Muscle layer of duodenum (tissue), 2 donors: Measurements from ENCODE around the gene ASXL2.
A peak's percentile ranks its signal among the peaks of the same experiment; 100 is the strongest.

Experiments
- H3K27ac ChIP-seq: one replicate; pipeline ENCODE4 v1.7.0; 2013; ENCODE audit warnings: mild to moderate bottlenecking, low read length
- H3K27me3 ChIP-seq: one replicate; pipeline ENCODE4 v1.7.0; 2013; ENCODE audit warnings: low read depth, mild to moderate bottlenecking, control low read depth, low read length
- H3K36me3 ChIP-seq, 2 donors: one replicate each; pipeline ENCODE4 v1.7.0; 2013; ENCODE audit warnings: low read length in 2 of 2, control low read depth in 1 of 2, mild to moderate bottlenecking in 1 of 2; ENCODE audit not compliant: insufficient read depth in 2 of 2, control insufficient read depth in 1 of 2
- H3K4me1 ChIP-seq, 2 donors: one replicate each; pipeline ENCODE4 v1.7.0; 2013; ENCODE audit warnings: low read length in 2 of 2, mild to moderate bottlenecking in 2 of 2, control low read depth in 1 of 2, moderate library complexity in 1 of 2; ENCODE audit not compliant: insufficient read depth in 2 of 2, control insufficient read depth in 1 of 2
- H3K4me3 ChIP-seq, 2 donors: one replicate each; pipeline ENCODE4 v1.7.0; 2013; ENCODE audit warnings: low read length in 2 of 2, low read depth in 1 of 2, mild to moderate bottlenecking in 1 of 2
- H3K9me3 ChIP-seq, 2 donors: one replicate each; pipeline ENCODE4 v1.7.0; 2013; ENCODE audit warnings: low read length in 2 of 2, control low read depth in 1 of 2, mild to moderate bottlenecking in 1 of 2; ENCODE audit not compliant: control insufficient read depth in 1 of 2
- donor health status: healthy.

Gene ASXL2

GRCh38 chr2:25887624-25888242, 9.4 kb upstream of the ASXL2 start:
- no peaks in the 10 kb centered on the region for H3K9me3 ChIP-seq
- H3K27ac ChIP-seq = no peak overlapping the region
- H3K36me3 ChIP-seq = no peaks in the 10 kb centered on the region
- H3K4me1 ChIP-seq = no peaks in the 10 kb centered on the region
- no peak overlapping the region for H3K4me3 ChIP-seq
- no peaks in the 10 kb centered on the region for H3K27me3 ChIP-seq

GRCh38 chr2:25885933-25886332, 7.6 kb upstream of the ASXL2 start:
- Histone ChIP-seq H3K36me3 (no peaks in the 10 kb centered on the region), H3K27me3 (no peaks in the 10 kb centered on the region), H3K4me1 (no peaks in the 10 kb centered on the region), H3K27ac (no peak overlapping the region), H3K4me3 (no peak overlapping the region), H3K9me3 (no peaks in the 10 kb centered on the region)

GRCh38 chr2:25881764-25882163, 3.5 kb upstream of the ASXL2 start:
- H3K36me3 ChIP-seq = no peaks in the 10 kb centered on the region
- H3K9me3 ChIP-seq = no peaks in the 10 kb centered on the region
- H3K4me3 ChIP-seq = no peak overlapping the region

GRCh38 chr2:25879133-25879730, 945 bp upstream of the ASXL2 start:
- Histone ChIP-seq H3K4me3 (peak overlapping the region; percentile 83 to 99), H3K27me3 (no peaks in the 10 kb centered on the region), H3K27ac (peak overlapping the region; percentile 92)

More at GRCh38 chr2:25881764-25882163, 3.5 kb upstream of the ASXL2 start:
- H3K27ac ChIP-seq = no peak overlapping the region
- H3K27me3 ChIP-seq = no peaks in the 10 kb centered on the region
- H3K4me1 ChIP-seq = peaks cover 5 to 7% of the 10 kb centered on the region in 2 donors

GRCh38 chr2:25877431-25878360, 591 bp downstream of the ASXL2 start:
- Histone ChIP-seq H3K27ac (peak overlapping the region; percentile 88), H3K36me3 (no peaks in the 10 kb centered on the region)

More at GRCh38 chr2:25879133-25879730, 945 bp upstream of the ASXL2 start:
- Histone ChIP-seq H3K4me1 (peaks cover 12 to 17% of the 10 kb centered on the region in 2 donors), H3K36me3 (no peaks in the 10 kb centered on the region), H3K9me3 (no peaks in the 10 kb centered on the region)

DNA sequence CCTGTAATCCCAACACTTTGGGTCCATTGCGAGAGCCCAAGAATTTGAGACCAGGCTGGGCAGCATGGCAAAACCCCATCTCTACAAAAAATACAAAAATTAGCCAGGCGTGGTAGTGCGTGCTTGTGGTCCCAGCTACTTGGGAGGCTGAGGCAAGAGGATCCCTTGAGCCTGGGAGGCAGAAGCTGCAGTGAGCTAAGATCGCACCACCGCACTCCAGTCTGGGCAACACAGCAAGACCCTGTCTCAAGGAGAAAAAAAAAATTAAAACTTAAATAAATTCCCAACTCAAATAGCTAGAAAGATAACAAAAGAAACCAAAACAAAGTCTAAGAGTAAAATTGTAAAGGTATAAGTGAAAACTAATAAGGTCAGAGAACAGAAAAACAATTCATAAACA, 6.2 kb downstream of the ASXL2 start:
- Histone ChIP-seq H3K27ac (no peak overlapping the region), H3K27me3 (no peaks in the 10 kb centered on the region), H3K36me3 (no peaks in the 10 kb centered on the region), H3K4me1 (peaks cover 6 to 15% of the 10 kb centered on the region in 2 donors), H3K4me3 (no peak overlapping the region), H3K9me3 (no peaks in the 10 kb centered on the region)

More at GRCh38 chr2:25877431-25878360, 591 bp downstream of the ASXL2 start:
- peak overlapping the region; percentile 86 to 99 for H3K4me3 ChIP-seq
- peaks cover 12 to 17% of the 10 kb centered on the region in 2 donors for H3K4me1 ChIP-seq
- no peaks in the 10 kb centered on the region for H3K9me3 ChIP-seq
- no peaks in the 10 kb centered on the region for H3K27me3 ChIP-seq

DNA sequence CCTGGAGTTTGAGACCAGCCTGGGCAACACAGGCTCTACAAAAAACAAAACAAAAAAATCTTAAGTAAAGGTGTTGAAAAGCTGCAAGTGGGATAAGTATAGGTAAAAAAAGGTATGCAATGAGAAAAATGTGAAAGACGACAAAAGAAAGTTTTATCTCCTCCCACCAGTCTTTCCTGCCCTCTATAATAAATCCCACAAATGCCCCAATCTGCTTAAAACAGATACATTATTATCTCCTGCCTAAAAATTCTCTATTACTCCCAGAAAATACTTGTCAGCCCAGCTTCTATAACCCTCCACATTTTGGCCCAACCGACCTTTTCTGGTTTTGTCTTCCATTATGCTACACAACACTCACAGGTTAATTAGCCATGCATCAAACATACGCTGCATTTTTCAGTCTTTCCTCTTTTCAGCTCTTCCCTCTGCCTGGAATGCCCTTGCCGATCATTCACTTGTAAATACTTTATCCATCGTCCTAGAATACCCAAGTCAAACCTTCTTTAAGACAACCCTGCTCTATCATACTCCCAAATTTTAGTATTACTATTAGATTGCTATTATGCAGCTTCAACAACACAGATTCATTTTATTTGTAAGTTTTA, 10.8 kb downstream of the ASXL2 start:
- no peaks in the 10 kb centered on the region for H3K36me3 ChIP-seq
- no peaks in the 10 kb centered on the region for H3K27me3 ChIP-seq
- no peak overlapping the region for H3K4me3 ChIP-seq
- no peaks in the 10 kb centered on the region for H3K4me1 ChIP-seq
- H3K27ac ChIP-seq = no peak overlapping the region
- no peaks in the 10 kb centered on the region for H3K9me3 ChIP-seq

- no peaks in the 10 kb centered on the region for H3K9me3 ChIP-seq
- H3K4me3 ChIP-seq = no peak overlapping the region
- no peak overlapping the region for H3K27ac ChIP-seq
- H3K4me1 ChIP-seq = peaks cover 0 to 10% of the 10 kb centered on the region in 2 donors
- no peaks in the 10 kb centered on the region for H3K27me3 ChIP-seq
- H3K36me3 ChIP-seq = peaks cover 0 to 3% of the 10 kb centered on the region in 2 donors
Measured at GRCh38 chr2:25856377-25856776, 21.9 kb downstream of the ASXL2 start.

DNA sequence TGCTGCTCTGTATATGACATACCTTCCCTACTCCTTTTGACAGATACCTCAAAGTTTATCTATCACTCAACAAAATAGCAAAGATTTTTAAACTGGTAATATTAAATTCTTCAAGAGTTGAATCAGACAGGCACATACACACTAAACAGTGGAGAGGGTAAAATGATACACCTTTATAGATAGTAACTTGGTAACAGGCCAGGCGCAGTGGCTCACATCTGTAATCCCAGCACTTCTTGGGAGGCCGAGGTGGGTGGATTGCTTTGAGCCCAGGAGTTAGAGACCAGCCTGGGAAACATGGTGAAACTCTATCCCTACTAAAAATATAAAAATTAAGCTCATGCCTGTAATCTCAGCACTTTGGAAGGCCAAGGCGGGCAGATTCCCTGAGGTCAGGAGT, 23.2 kb downstream of the ASXL2 start:
- H3K9me3 ChIP-seq = no peaks in the 10 kb centered on the region
- no peak overlapping the region for H3K4me3 ChIP-seq
- H3K27me3 ChIP-seq = no peaks in the 10 kb centered on the region
- peaks cover 0 to 10% of the 10 kb centered on the region in 2 donors for H3K4me1 ChIP-seq
- H3K27ac ChIP-seq = no peak overlapping the region
- peaks cover 0 to 3% of the 10 kb centered on the region in 2 donors for H3K36me3 ChIP-seq

DNA sequence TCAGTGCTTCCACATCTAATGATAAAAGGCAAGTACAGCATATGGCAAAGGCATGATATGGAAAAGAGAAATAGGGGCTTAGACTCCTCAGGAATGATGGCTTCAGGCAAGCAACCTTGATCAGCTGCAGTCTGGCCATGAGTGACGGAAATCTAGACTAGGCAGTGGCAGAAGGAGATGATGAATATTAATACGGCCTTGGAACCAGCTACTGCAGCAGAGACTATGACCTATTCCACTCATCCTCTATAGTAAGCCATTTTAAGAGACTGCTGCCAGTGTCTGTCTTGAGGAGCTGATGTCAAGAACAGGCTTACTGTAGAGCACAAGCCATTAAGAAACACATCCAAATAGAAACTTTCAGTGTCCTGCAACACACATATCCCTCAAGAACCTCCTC, 23.7 kb downstream of the ASXL2 start:
- no peak overlapping the region for H3K4me3 ChIP-seq
- no peaks in the 10 kb centered on the region for H3K9me3 ChIP-seq
- H3K27me3 ChIP-seq = no peaks in the 10 kb centered on the region
- H3K4me1 ChIP-seq = peaks cover 0 to 9% of the 10 kb centered on the region in 2 donors
- H3K36me3 ChIP-seq = peaks cover 0 to 3% of the 10 kb centered on the region in 2 donors
- H3K27ac ChIP-seq = no peak overlapping the region
